ENCODE measurements around the gene SOX13.

Gene SOX13

DNA sequence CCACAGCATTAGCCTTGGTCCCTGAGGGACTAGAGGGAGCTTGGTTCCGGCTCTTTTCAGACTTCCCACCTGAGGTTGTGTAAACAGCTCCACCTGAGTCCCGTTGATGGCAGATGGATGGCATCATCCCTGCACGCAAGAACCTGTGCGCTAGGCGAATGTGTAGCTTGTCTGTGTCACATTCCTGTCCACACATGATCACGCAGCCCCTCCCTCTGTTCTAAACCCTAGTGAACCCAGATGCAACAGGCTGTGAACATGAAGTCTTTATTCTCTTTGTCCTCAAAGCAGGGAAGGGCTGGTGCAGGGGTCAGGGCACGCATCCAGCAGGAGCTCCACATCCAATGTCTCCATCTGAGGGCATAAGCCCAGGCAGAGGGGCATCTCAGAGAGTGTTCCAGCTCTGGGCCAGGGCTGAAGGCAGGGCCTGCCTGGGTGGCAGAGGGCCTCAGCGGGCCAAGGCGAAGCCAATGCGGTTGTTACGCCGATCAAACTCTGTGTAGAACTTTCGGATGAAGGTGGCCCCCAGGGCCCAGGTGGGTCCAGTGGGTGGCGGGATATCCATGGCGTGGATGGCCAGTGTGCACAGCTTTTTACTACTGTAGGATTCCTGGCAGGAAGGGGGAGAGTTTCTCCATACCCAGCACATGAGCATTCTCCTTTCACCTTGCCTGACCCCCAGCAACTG lies 81.8 kb downstream of the SOX13 start:
- DNase-seq (ENCODE audit: low spot score) = no peak

DNA sequence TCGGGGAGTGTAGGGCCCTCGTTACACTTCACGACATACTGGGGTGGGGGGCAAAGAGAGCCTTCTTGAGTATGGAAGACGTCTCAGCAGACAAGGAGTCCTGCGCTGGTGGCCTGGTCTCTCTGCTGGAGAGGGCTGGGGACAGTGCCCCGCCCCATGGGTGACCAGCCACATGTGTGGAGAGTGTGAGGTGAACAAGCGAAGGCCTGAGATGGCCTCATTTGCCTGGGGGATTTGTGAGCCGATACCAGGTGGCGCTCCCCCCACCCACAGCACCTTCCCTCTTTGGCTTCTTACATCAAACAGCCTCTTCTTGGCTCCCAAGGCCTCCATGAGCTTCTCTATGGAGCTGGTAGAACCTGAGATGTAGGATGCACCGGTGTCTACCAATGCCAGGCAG lies 83.0 kb downstream of the SOX13 start:
- no peak for DNase-seq (ENCODE audit: low spot score)

DNA sequence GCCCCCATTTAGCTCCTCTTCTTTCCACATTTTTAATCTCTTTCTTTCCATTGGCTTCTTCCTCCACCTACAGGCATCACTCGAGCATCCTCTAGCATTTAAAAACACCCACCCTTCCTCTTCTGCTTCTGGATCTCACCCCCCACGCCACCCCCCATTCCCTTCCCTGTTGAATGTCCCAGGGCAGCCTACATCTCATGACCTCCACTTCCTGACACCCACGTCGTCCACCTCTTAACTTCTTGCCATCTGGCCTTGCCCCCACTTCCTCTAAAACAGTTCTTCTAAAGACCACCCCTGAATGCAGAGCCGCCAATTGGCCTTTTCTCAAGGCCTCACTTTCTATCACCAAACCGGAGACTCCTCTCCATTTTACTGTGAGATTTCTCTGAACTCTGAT lies 85.0 kb downstream of the SOX13 start:
- no peak for DNase-seq (ENCODE audit: low spot score)

DNA sequence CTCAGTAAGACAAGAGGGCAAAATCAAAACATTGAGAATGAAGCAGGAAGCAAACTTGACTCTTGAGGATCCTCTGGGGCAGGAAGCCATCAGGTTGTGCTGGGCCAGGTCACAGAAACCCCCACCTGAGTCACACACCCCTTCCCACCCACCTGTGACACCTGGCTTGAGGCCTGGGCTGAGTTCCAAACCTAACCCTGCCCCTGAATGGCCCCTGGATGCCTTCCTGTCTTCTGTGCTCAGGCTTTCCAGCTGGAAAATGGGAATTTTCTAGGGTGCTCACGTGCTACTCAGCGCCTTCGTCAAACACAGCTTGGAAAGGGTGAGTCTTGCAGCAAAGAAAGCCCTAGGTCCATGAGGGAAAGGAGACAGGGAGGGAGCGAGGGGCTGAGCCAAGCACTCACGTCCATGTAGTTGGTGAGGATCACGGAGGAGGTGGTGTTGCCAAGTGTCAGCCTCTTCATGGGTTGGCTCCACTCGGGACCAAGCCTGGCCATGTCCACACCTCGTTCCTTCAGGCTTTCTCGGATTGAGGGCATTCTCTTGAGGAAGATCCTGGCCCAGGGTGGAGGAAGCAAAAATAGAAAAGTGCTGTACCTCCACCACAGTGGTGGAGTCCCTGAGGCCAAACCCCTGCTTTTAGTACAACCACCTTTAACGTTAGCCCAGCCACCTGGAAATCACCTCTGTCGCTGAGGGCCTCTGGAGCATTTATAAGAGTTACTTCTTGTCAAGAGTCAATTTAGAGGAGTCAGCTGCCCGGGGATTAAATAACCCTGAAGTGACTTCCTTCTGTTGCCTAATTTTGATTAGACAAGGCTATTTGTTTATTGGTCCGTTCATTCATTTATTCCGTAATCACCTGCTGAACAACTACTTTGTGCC lies 88.9 kb downstream of the SOX13 start:
- no peak for DNase-seq (ENCODE audit: low spot score)

DNA sequence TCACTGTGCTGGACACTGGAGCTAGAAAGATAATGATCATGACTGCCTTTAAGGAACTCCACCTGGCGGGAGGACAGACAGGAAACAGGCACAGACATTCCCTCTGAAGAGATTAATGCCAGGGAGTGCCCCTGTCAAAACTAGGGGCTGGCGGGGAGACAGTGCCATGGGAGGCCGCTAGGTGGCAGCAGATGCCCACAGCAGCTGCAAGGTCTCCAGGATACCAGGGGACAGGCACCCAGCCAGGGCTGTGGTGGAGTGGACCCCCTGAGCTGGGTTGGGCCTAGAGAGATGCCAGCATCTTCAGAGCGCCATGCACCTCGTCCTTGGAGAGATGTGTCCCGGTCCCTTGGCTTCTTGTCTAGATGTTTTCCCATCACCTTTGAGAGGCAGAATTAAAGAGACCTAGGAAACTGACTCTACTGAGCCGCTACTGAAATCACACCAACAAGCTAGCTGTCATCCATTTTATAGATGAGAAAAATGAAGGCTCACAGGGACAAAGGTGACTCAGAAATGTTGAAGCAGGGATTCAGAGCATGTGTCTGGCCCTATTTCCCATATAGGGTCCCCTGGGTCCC lies 89.7 kb downstream of the SOX13 start:
- DNase-seq (ENCODE audit: low spot score) = peak; percentile 83

DNA sequence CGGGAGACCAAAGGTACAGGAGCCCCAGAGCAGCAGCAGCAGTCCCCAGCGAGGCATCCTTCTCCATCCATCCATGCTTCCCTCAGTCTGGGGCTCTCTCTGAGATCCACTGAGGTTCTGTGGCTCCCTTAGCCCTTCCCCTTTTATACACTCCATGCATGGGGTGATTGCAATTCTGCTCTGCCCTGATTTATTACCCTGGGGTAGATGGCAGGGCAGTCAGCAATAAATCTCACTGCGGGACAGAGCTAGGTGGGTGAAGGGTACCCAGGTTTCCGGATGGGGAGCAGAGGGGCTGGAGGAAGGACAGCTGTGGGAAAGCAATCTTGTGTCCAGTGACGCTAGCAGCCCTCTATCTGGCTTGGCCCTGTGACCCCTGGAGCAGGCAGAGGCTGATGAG lies 93.3 kb downstream of the SOX13 start, which contains the start of gene REN:
TSS of gene REN (minus strand) at position 119 of the 400 bp plus-strand sequence. CDS start at position 75, 44 bp downstream.
- no peak for DNase-seq (ENCODE audit: low spot score)

DNA sequence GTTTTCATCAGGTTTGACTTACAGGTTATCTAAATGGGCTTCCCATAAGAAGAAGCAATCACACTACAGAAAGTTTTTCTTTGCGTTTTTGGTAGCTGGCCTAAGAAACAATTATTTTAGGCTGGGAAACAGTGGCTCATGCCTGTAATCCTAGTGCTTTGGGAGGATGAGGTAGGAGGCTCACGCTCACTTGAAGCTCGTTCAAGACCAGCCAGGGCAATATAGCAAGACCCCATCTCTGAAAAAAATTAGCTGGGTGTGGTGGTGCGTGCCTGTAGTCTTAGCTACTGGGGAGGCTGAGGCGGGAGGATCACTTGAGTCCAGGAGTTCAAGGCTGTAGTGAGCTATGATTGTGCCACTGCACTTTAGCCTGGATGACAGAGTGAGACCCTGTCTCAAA lies 94.8 kb downstream of the SOX13 start:
- no peak for DNase-seq (ENCODE audit: low spot score)

DNA sequence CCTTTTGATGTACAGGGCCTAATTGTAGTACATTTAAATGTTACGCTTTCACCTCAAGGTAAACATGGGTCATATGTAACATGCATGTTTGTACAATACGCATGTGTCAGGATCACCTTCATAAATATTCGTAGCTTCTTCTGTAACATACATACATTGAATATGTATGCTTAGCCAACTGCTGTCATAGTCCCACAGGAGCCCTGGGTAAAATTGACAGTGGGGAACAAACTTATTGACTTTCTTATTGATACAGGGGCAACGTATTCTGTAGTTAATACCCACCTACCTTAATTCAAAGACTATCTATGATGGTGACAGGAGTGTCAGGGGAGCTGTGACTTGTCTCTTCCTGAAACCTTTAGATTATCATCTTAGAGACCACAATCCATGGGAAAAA lies 96.9 kb downstream of the SOX13 start:
- DNase-seq (ENCODE audit: low spot score) = no peak

DNA sequence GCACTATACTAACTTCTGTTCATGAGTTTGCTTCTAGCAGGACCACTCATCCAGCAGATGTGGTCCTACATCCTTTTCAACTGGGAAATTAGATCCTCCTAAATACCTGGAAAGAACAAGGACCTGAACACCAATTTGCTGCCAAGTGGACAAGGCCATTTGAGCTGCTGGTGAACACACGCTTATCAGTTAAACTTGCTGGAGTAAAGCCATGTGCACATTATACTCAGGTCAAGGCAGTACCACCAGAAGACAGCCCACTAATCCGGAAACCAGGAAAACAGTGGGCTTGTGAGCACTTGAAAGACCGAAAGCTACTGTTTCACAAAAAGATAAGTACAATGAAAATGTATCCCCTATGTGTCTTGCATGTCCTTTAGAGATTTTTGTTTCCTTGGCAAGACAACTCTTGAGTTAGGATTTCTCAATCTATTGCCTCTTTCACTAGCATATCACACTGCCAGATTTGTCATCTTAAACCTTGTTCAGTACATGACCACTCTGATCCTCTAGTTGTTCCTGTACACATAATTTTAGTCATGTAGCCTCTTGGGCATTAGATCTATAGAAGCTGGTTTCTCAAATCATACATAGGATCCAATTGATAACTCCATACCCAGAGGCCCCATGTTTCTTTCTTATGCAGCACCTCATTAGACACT lies 97.7 kb downstream of the SOX13 start:
- no peak for DNase-seq (ENCODE audit: low spot score)

DNA sequence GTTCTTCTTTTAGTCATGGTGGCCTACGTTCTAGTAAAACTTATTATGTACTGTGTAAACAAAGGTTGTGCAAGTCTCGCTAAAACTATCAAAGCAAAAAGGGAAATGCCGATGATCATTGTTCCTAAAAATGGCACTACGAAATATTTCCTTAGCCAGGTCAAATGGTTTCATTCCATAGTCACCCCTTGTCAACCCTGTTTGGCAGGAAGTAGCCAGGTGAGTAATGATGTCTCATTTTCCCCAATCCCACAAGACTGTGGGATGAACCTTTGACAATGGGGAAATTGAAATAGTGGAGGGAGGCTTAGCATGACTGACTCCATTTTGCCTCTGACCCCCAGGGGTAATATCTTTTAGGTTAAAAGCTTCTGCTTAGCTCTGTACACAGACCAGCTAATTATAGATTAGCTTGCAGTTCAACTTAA lies 98.8 kb downstream of the SOX13 start:
- peak; percentile 82 for DNase-seq (ENCODE audit: low spot score)

DNA sequence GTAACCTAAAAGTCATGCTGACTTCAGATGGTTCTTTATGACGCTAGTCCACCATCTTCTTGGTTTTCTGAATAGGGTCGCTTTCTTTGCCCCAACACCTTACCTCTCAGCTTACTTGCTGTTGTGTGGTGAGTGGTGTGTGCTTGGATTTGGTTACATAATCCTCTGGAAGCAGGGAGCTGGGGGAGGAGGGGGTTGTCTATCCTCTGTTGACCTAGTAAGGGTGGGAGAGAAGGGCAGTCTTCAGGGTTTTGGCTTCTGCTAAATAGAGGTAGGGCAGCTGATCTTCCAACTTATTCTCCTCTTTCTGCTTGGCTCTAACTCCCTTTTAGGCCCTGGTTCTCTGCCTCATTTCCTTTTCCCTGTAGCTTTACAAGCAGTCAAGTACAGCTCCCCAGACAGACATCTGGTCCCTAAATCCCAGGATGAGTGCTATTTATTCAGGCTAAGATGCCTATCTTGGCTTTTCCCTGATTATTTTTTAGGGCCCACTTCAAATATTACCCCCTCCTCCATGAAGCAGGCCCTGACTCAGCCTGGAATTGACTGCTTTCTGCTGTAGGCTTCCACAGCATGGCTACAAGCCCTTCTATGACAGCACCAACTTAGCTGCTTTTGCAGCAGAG lies 99.6 kb downstream of the SOX13 start:
- no peak for DNase-seq (ENCODE audit: low spot score)

DNA sequence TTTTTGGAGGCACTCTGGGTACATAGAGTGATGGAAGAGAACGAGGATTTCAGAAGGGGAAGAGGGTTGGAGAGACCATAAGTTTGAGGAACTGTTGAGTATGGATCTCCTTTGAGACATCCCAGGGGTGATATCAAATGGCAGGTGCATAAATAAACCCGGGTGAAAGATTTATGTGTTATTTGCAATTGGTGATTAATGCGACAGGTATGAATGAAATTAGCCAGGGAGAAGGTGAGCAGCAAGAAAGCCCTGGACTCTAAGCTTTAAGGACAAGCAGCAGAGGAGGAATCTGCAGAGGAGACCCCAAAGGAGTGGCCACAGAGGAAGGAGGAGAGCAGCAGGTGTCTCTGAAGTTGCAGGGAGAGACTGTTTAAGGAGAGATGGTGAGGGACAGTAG lies 102.0 kb downstream of the SOX13 start:
- DNase-seq (ENCODE audit: low spot score) = no peak

DNA sequence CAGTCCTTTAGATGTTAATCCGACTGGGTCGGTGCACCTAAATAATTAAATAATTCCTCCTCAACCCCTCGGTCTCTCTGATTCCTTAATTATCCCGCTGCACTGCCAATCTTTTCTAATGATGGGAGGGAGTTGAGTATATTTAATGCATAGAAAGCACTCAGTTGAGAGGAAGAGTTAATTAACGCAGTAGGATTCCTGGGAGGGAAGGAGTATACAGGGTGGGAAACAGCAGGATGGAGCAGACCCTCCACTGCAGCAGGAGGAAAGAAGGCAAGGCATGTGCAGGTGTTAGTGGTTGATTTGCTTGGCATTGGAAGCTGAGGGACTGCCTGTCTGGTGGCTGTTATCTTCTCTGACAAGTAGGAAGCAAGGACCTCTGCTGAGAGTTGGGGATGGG lies 103.1 kb downstream of the SOX13 start:
- no peak for DNase-seq (ENCODE audit: low spot score)

DNA sequence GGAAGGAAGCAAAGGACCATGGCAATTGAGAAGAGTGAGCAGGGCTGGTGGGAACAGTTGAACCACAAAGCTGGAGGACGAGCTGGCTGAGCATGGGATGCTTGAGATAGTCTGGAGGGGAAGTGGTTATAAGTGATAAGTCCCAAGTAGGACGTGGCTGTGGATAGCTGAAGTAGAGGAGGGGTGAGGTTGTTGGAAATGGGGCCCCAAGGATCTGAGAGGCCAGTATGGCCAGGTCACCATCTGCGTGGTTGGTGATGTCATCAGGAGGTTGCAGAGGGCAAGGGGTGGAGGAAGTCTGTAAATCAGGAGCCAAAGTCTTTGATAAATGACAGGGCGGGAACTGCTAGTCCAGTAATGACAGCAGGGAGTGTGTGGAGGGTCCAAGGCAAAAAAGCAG lies 104.2 kb downstream of the SOX13 start:
- no peak for DNase-seq (ENCODE audit: low spot score)
